AG04449 (cell line): ENCODE data around the gene RIN2.
A peak's percentile ranks its signal among the peaks of the same experiment; 100 is the strongest.

Source experiments
- CTCF ChIA-PET: fragments of 350-600 bp; formaldehyde crosslinking; extraction: SDS; loops from one replicate; lab custom pipeline; 2021; ENCODE audit warnings: antibody characterized with exemption; lab: Yijun Ruan, JAX
- POLR2A ChIA-PET: fragments of 400-600, 350-600 bp; formaldehyde crosslinking; extraction: SDS; loops from one replicate; lab custom pipeline; 2020; ENCODE audit warnings: antibody characterized with exemption, inconsistent platforms; lab: Yijun Ruan, JAX
- DNase-seq: peaks from one replicate; pipeline ENCODE4 v3.0.0-alpha.2; 2010; ENCODE audit warnings: low read depth, low spot score
- H3K4me3 ChIP-seq: 2 replicates; pipeline ENCODE4 v1.5.1; 2011; ENCODE audit warnings: low read depth, mild to moderate bottlenecking, control low read depth, low read length
- TF ChIP-seq, protein P1 (sequence below): IDR thresholded peaks from one replicate; pipeline ENCODE4 v1.5.1; 2011; ENCODE audit warnings: mild to moderate bottlenecking, moderate library complexity, low read length, control low read depth, inconsistent platforms; ENCODE audit not compliant: insufficient read depth; ENCODE audit errors: missing control alignments

RIN2 gene

DNA sequence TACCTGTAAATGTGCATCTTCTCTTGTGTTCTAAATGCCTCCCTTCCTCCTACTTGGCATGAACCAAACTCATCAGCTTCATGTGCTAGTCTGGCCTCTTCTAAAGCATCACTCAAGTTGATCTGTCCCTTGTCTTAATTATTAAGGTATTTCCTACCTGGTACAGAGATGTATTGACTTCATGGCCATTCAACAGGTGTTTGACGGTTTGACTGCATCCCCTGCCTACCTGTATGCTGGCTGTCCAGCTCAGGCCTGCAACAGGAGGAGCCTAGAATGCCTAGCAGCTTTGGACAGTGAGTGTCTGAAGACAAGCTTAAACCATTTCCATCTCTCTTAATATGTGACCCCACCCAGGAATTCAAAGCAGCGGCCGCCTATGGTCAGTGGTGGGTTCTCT is 24.6 kb downstream of the RIN2 start:
- DNase-seq: no peak
- POLR2A ChIA-PET: interaction anchor here (1.1 kb wide), 1 partner anchor 192 kb away, joined by 5 read pairs; no protein-coding TSS in a partner anchor
- no peak overlapping the region for H3K4me3 ChIP-seq
- CTCF ChIA-PET: interaction anchor here (3.5 to 7.0 kb wide), 6 partner anchors 14 to 234 kb away, joined by 11 to 97 read pairs (median 39); partner anchors contain the start of gene NAA20
- TF ChIP-seq, protein P1, sequence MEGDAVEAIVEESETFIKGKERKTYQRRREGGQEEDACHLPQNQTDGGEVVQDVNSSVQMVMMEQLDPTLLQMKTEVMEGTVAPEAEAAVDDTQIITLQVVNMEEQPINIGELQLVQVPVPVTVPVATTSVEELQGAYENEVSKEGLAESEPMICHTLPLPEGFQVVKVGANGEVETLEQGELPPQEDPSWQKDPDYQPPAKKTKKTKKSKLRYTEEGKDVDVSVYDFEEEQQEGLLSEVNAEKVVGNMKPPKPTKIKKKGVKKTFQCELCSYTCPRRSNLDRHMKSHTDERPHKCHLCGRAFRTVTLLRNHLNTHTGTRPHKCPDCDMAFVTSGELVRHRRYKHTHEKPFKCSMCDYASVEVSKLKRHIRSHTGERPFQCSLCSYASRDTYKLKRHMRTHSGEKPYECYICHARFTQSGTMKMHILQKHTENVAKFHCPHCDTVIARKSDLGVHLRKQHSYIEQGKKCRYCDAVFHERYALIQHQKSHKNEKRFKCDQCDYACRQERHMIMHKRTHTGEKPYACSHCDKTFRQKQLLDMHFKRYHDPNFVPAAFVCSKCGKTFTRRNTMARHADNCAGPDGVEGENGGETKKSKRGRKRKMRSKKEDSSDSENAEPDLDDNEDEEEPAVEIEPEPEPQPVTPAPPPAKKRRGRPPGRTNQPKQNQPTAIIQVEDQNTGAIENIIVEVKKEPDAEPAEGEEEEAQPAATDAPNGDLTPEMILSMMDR: no peak

- ChIA-PET CTCF (interaction anchor here (0.7 to 7.0 kb wide), 18 partner anchors 9 to 233 kb away, joined by 3 to 97 read pairs (median 7); partner anchors contain the start of gene NAA20), POLR2A (interaction anchor here (3.7 kb wide), 1 partner anchor 192 kb away, joined by 53 read pairs; no protein-coding TSS in a partner anchor)
- H3K4me3 ChIP-seq: no peak overlapping the region
- no peak for DNase-seq
- TF ChIP-seq, protein P1: no peak
These were observed 25.9 kb downstream of the RIN2 start for GRCh38 chr20:19783966-19784401.

DNA sequence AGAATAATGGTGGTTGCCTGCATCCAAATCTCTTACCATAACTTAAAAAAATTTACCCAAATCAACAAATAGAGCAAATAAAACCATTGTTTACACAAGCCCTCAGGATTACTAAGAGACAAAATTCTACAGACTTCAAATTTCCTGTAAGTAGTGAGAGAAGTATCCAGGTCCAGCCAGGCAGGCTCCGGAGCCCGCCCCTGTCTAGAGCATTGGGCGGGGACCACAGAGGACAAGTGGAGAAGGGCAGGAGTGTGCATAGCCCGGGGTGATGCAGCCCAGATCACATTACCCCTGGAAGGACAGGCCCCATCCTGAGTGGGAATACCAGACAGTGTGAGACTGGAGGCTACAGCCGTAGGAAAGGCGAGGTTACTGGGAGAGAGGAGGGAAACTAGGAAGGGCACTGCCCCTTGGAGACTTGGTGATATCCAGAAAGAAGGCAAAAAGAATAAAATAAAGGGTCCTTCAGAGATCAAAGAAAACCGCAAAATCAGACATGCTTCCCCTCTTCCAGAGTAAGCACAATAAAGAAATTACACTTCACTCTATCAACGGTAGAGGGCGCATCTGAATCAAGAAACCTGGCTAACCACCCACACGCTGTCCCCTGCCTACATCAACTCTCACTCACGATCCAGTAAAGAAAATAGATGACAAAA is 26.6 kb downstream of the RIN2 start:
- TF ChIP-seq, protein P1: peak; percentile 57
- POLR2A ChIA-PET: interaction anchor here (1.8 to 3.7 kb wide), 3 partner anchors 105 to 209 kb away, joined by 5 to 53 read pairs (median 18); no protein-coding TSS in a partner anchor
- H3K4me3 ChIP-seq: no peak overlapping the region
- CTCF ChIA-PET: interaction anchor here (0.6 to 7.0 kb wide), 39 partner anchors 9 to 232 kb away, joined by 3 to 97 read pairs (median 5); partner anchors contain the start of gene NAA20
- DNase-seq: no peak

- DNase-seq: peak; percentile 74
- POLR2A ChIA-PET: interaction anchor here (1.8 to 3.7 kb wide), 4 partner anchors 31 to 208 kb away, joined by 5 to 53 read pairs (median 14); no protein-coding TSS in a partner anchor
- CTCF ChIA-PET: interaction anchor here (0.6 to 7.0 kb wide), 36 partner anchors 8 to 251 kb away, joined by 3 to 97 read pairs (median 5); partner anchors contain the start of gene NAA20
- H3K4me3 ChIP-seq: no peak overlapping the region
- TF ChIP-seq, protein P1: no peak
These were observed 27.3 kb downstream of the RIN2 start for GRCh38 chr20:19785173-19785982.

DNA sequence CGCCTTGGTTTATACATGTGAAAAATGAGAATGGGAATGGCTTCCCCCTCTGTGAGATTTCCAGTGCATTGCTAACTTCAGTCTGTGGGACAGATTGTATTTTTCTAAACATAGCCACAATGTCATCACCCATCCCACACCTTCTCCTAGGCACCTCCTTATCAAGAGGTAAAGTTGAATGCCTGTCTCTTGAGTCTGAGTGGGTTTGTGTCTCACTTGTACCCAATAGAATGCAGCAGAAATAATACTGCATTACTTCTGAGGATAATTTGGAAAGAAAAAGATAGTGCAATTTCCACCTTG is 27.9 kb downstream of the RIN2 start:
- H3K4me3 ChIP-seq: no peak overlapping the region
- DNase-seq: peak; percentile 65
- POLR2A ChIA-PET: interaction anchor here (1.8 to 3.7 kb wide), 4 partner anchors 30 to 208 kb away, joined by 5 to 53 read pairs (median 14); no protein-coding TSS in a partner anchor
- CTCF ChIA-PET: interaction anchor here (1.0 to 7.0 kb wide), 25 partner anchors 8 to 251 kb away, joined by 3 to 97 read pairs (median 7); partner anchors contain the start of gene NAA20
- TF ChIP-seq, protein P1: no peak
